GM12874 (cell line): Measurements from ENCODE around the gene POLR3GL.

Experiments
- TF ChIP-seq, protein P1 (sequence below): IDR thresholded peaks from 2 replicates; pipeline ENCODE4 v1.5.1; 2011; ENCODE audit warnings: low read depth, mild to moderate bottlenecking, control low read depth, low read length, moderate library complexity; ENCODE audit not compliant: insufficient read depth

POLR3GL gene

DNA sequence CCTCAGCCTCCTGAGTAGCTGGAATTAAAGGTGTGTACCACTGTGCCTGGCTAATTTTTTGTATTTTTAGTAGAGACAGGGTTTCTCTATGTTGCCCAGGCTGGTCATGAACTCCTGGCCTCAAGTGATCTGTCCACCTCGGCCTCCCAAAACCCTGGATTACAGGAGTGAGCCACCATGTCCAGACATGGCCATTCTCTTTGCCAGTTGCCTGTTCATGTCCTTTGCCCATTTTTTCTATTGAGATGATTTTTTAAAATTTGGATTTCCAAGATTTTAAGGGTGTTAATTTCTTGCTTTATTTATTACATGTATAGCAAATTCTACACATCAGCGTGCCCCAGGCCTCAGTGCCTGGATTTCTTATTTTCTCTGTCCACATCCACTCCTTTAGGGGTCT, 2.8 kb downstream of the POLR3GL start:
- TF ChIP-seq, protein P1, sequence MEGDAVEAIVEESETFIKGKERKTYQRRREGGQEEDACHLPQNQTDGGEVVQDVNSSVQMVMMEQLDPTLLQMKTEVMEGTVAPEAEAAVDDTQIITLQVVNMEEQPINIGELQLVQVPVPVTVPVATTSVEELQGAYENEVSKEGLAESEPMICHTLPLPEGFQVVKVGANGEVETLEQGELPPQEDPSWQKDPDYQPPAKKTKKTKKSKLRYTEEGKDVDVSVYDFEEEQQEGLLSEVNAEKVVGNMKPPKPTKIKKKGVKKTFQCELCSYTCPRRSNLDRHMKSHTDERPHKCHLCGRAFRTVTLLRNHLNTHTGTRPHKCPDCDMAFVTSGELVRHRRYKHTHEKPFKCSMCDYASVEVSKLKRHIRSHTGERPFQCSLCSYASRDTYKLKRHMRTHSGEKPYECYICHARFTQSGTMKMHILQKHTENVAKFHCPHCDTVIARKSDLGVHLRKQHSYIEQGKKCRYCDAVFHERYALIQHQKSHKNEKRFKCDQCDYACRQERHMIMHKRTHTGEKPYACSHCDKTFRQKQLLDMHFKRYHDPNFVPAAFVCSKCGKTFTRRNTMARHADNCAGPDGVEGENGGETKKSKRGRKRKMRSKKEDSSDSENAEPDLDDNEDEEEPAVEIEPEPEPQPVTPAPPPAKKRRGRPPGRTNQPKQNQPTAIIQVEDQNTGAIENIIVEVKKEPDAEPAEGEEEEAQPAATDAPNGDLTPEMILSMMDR: no peak

DNA sequence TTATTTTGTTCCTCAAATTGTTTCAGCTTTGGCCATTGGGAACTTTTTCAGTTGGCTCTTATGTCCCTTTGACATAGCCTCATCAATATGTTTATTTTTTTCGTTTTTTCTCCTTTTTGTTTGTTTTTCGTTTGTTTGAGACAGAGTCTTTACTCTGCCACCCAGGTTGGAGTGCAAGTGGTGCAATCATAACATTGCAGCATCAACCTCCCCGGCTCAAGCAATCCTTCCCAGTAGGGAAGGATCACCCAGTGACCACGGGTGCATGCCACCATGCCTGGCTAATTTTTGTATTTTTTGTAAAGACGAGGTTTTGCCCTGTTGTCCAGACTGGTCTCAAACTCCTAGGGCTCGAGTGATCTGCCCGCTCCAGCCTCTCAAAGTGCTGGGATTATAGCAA, 8.1 kb downstream of the POLR3GL start:
- TF ChIP-seq, protein P1: no peak

DNA sequence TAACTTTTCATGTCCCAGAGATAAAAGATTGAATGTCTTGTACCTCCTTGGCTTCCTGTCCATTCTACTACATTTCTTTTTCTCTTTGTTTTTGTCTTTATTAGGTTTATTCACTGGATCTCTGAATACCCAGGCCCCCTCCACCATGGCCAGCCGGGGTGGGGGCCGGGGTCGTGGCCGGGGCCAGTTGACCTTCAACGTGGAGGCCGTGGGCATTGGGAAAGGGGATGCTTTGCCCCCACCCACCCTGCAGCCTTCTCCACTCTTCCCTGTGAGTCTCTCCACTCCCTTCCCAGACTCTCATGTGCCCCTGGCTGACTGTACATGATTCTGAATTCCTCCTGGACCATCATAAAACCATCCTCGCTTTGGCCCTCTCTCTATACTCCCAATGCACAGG, 10.2 kb downstream of the POLR3GL start:
- TF ChIP-seq, protein P1: no peak

DNA sequence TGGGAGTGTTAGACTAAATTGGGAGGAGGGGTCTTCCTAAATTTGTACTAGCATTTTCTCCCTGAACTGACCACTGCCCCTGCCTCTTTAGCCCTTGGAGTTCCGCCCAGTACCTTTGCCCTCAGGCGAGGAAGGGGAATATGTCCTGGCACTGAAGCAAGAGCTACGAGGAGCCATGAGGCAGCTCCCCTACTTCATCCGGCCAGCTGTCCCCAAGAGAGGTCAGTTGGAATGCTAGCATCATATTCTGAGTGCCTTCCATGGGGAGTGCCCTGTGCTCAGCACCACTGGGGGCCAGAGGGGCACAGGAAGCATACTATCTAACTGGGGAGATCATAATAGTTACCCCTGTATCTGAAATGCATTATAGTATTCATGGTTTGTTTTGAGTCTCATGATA, 10.7 kb downstream of the POLR3GL start:
- TF ChIP-seq, protein P1: no peak

DNA sequence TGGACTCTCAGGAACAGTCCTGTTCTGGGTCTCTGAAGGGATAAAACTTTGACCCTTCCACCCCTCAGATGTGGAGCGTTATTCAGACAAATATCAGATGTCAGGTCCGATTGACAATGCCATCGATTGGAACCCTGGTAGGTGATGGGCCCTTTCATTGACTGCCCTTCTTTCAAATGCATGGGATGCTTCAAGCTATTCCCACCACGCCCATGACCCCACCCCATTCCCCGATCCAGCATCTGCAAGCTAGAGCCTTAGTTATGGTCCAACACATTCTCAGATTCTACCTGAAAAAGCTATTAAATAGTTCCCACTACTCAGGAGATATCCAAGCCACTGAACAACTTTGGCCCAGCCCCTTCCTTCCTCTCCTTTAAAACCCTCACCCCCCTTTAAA, 12.5 kb downstream of the POLR3GL start:
- TF ChIP-seq, protein P1: no peak

DNA sequence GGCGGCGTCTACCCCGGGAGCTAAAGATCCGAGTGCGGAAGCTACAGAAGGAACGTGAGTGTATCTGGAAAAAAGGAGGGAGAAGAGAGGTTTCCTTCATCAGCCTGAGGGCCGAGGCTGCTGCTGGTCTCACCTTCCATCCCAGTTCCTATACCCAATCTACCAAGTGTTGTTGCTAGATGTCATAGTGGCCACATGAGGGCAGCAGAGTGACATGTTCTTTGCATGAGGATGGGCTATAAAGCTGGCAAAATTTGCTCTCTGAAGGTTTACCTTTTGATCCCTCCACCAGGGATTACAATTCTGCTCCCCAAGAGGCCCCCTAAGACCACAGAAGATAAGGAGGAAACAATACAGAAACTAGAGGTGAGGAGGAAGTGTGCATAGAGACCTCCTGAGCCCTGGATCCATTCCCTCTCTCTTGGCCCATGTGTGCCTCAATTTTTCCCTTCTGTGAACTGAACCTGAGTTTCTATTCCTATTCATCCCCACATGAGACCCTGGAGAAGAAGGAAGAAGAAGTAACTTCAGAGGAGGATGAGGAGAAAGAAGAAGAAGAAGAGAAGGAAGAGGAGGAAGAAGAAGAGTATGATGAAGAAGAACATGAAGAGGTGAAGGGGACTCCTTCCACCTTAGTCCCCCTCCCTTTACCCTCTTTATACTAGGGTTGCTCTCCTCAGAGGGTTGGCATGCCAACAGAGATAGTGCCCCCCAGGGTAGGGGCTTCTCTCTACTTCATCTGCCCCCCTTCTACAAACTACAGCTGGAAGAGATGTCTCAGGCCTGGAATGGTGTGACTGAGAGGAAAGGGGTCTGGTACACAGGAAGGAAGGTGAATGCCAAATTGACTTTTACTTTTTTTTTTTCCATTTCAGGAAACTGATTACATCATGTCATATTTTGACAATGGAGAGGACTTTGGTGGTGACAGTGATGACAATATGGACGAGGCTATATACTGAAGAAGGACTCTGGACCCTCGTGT, 13.3 kb downstream of the POLR3GL start:
- TF ChIP-seq, protein P1: peak; percentile 73

DNA sequence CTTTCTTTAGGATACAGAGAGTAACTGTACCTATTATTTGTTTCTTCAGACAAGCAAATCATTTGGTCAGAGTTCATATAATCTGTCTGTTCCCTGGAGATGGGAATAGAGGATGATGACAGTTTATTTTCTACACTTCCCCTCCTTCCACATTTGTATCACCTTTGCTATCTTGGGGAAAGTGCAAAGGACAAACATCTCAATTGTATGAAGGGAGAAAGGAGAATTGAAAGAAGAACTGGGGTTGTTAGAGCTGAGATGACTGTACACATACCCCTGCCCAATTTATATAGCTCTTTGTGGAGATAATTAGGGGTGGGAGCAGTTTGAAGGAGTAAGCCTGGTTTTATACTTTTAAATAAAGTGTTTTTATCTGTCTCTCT, 14.0 kb downstream of the POLR3GL start:
- TF ChIP-seq, protein P1: no peak
